SK-N-SH treated with all-trans-retinoic acid at 6 μM for 48 hours (cell line): Measurements from ENCODE around the gene MYL9.

ENCODE experiments used
- ARNTL ChIP-seq: fragments of 450-650 bp; formaldehyde crosslinking; IDR thresholded peaks from 2 replicates; pipeline ENCODE4 v1.5.0; 2020; ENCODE audit warnings: low read depth, mild to moderate bottlenecking, moderate library complexity, borderline replicate concordance
- CREB5 ChIP-seq: fragments of 250-450 bp; sonication (Bioruptor Pico); IDR thresholded peaks from 2 replicates; pipeline ENCODE4 v1.5.1; 2020; ENCODE audit warnings: low read depth, mild to moderate bottlenecking, moderate library complexity
- CSDC2 ChIP-seq: fragments of 250-450 bp; sonication (Bioruptor Pico); IDR thresholded peaks from 2 replicates; pipeline ENCODE4 v1.5.0; 2020; ENCODE audit warnings: mild to moderate bottlenecking, moderate library complexity
- GLIS3 ChIP-seq: fragments of 250-450 bp; sonication (Bioruptor Pico); IDR thresholded peaks from 2 replicates; pipeline ENCODE4 v1.5.0; 2020; ENCODE audit warnings: mild to moderate bottlenecking, moderate library complexity
- ISL1 ChIP-seq: fragments of 250-450 bp; sonication (Bioruptor Pico); IDR thresholded peaks from 2 replicates; pipeline ENCODE4 v2.1.2; 2022; ENCODE audit warnings: mild to moderate bottlenecking, moderate library complexity
- OSR1 ChIP-seq: fragments of 250-450 bp; sonication (Bioruptor Pico); IDR thresholded peaks from 2 replicates; pipeline ENCODE4 v1.8.0; 2022; ENCODE audit warnings: moderate library complexity, mild to moderate bottlenecking, inconsistent platforms
- POU6F1 ChIP-seq: fragments of 250-450 bp; sonication (Bioruptor Pico); IDR thresholded peaks from 2 replicates; pipeline ENCODE4 v1.8.0; 2021; ENCODE audit warnings: low read depth, mild to moderate bottlenecking, moderate library complexity, borderline replicate concordance
- RARB ChIP-seq: fragments of 250-450 bp; sonication (Bioruptor Pico); IDR thresholded peaks from 2 replicates; pipeline ENCODE4 v1.8.0; 2021; ENCODE audit warnings: mild to moderate bottlenecking, moderate library complexity
- SNAI2 ChIP-seq: fragments of 250-450 bp; sonication (Bioruptor Pico); IDR thresholded peaks from 2 replicates; pipeline ENCODE4 v1.5.0; 2020; ENCODE audit warnings: mild to moderate bottlenecking, moderate library complexity
- TCF4 ChIP-seq: fragments of 250-450 bp; sonication (Bioruptor Pico); IDR thresholded peaks from 2 replicates; pipeline ENCODE4 v1.8.0; 2021; ENCODE audit warnings: mild to moderate bottlenecking, moderate library complexity, borderline replicate concordance
- TOX ChIP-seq: fragments of 250-450 bp; sonication (Bioruptor Pico); IDR thresholded peaks from 2 replicates; pipeline ENCODE4 v1.8.0; 2021; ENCODE audit warnings: mild to moderate bottlenecking, moderate library complexity, borderline replicate concordance
- ZFP30 ChIP-seq: fragments of 450-650 bp; formaldehyde crosslinking; IDR thresholded peaks from 2 replicates; pipeline ENCODE4 v1.5.0; 2022; ENCODE audit warnings: mild to moderate bottlenecking, moderate library complexity
- ZNF565 ChIP-seq: fragments of 450-650 bp; formaldehyde crosslinking; conservative IDR thresholded peaks from 2 replicates; pipeline ENCODE4 v1.5.0; 2020; ENCODE audit warnings: low read depth, mild to moderate bottlenecking, moderate library complexity
- TF ChIP-seq, protein P1 (sequence below): fragments of 250-450 bp; sonication (Bioruptor Pico); IDR thresholded peaks from 2 replicates; pipeline ENCODE4 v1.5.0; 2020; ENCODE audit warnings: mild to moderate bottlenecking, moderate library complexity

- TF ChIP-seq CREB5 (CRISPR knock-in tag) (no peak), RARB (CRISPR knock-in tag) (no peak), ZFP30 (CRISPR knock-in tag) (no peak), CSDC2 (CRISPR knock-in tag) (no peak), ARNTL (CRISPR knock-in tag) (no peak), ISL1 (no peak), TCF4 (no peak), SNAI2 (CRISPR knock-in tag) (no peak), ZNF565 (CRISPR knock-in tag) (no peak), POU6F1 (CRISPR knock-in tag) (no peak), OSR1 (no peak), GLIS3 (CRISPR knock-in tag) (no peak), TOX (no peak)
- TF ChIP-seq, protein P1, sequence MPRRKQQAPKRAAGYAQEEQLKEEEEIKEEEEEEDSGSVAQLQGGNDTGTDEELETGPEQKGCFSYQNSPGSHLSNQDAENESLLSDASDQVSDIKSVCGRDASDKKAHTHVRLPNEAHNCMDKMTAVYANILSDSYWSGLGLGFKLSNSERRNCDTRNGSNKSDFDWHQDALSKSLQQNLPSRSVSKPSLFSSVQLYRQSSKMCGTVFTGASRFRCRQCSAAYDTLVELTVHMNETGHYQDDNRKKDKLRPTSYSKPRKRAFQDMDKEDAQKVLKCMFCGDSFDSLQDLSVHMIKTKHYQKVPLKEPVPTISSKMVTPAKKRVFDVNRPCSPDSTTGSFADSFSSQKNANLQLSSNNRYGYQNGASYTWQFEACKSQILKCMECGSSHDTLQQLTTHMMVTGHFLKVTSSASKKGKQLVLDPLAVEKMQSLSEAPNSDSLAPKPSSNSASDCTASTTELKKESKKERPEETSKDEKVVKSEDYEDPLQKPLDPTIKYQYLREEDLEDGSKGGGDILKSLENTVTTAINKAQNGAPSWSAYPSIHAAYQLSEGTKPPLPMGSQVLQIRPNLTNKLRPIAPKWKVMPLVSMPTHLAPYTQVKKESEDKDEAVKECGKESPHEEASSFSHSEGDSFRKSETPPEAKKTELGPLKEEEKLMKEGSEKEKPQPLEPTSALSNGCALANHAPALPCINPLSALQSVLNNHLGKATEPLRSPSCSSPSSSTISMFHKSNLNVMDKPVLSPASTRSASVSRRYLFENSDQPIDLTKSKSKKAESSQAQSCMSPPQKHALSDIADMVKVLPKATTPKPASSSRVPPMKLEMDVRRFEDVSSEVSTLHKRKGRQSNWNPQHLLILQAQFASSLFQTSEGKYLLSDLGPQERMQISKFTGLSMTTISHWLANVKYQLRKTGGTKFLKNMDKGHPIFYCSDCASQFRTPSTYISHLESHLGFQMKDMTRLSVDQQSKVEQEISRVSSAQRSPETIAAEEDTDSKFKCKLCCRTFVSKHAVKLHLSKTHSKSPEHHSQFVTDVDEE (CRISPR knock-in tag) = no peak
These were observed 58.6 kb downstream of the MYL9 start for GRCh38 chr20:36599912-36600345.
